Astrocyte (in vitro differentiated cells and primary cell): ENCODE data around the gene ATP13A4. TPM values are rescaled to one million over a fixed set of nuclear protein-coding genes. Genes with fewer than 3 reads are reported as not detected.

Source experiments
- DNase-seq: peaks from one replicate; pipeline ENCODE4 v3.0.0-alpha.2; 2010; ENCODE audit warnings: low read depth
- FAIRE-seq: peaks from 2 replicates; lab custom pipeline; 2011; peaks lifted over from hg19 to GRCh38; lab: Jason Lieb, UNC
- H2AFZ ChIP-seq: 2 replicates; pipeline ENCODE4 v1.6.0; 2012; ENCODE audit warnings: low read depth, low read length, inconsistent platforms
- H3K27ac ChIP-seq: 2 replicates; pipeline ENCODE4 v1.5.1; 2011; ENCODE audit warnings: low read depth, low read length, inconsistent platforms
- H3K27me3 ChIP-seq: 2 replicates; pipeline ENCODE4 v1.6.0; 2011; ENCODE audit warnings: low read length, inconsistent platforms; ENCODE audit not compliant: insufficient read depth
- H3K36me3 ChIP-seq: 2 replicates; pipeline ENCODE4 v1.5.1; 2011; ENCODE audit warnings: low read length, inconsistent platforms; ENCODE audit not compliant: insufficient read depth
- H3K4me1 ChIP-seq: 2 replicates; pipeline ENCODE4 v1.5.1; 2011; ENCODE audit warnings: low read length, inconsistent platforms; ENCODE audit not compliant: insufficient read depth
- H3K4me2 ChIP-seq: 2 replicates; pipeline ENCODE4 v1.6.0; 2012; ENCODE audit warnings: low read length, inconsistent platforms
- H3K4me3 ChIP-seq: 2 replicates; pipeline ENCODE4 v1.5.1; 2011; ENCODE audit warnings: low read depth, mild to moderate bottlenecking, low read length, inconsistent platforms; ENCODE audit not compliant: insufficient read depth
- H3K79me2 ChIP-seq: 2 replicates; pipeline ENCODE4 v1.6.0; 2012; ENCODE audit warnings: mild to moderate bottlenecking, low read length, inconsistent platforms; ENCODE audit not compliant: insufficient read depth
- H3K9ac ChIP-seq: 2 replicates; pipeline ENCODE4 v1.6.0; 2012; ENCODE audit warnings: mild to moderate bottlenecking, low read length, inconsistent platforms
- H3K9me3 ChIP-seq: 2 replicates; pipeline ENCODE4 v1.5.1; 2012; ENCODE audit warnings: low read depth, mild to moderate bottlenecking, low read length, inconsistent platforms; ENCODE audit not compliant: insufficient read depth
- H4K20me1 ChIP-seq: 2 replicates; pipeline ENCODE4 v1.6.0; 2012; ENCODE audit warnings: low read length, inconsistent platforms; ENCODE audit not compliant: insufficient read depth
- H3K27ac Mint-ChIP-seq: one replicate; pipeline ENCODE4 v1.8.0; 2021; ENCODE audit warnings: mild to moderate bottlenecking, mixed read lengths; ENCODE audit not compliant: unreplicated experiment
- H3K27me3 Mint-ChIP-seq: one replicate; pipeline ENCODE4 v1.8.0; 2021; ENCODE audit warnings: low read depth, mixed read lengths; ENCODE audit not compliant: unreplicated experiment
- H3K36me3 Mint-ChIP-seq: one replicate; pipeline ENCODE4 v1.8.0; 2021; ENCODE audit warnings: low read depth, mixed read lengths; ENCODE audit not compliant: unreplicated experiment
- H3K4me1 Mint-ChIP-seq: one replicate; pipeline ENCODE4 v1.8.0; 2021; ENCODE audit warnings: low read depth, mixed read lengths; ENCODE audit not compliant: unreplicated experiment
- H3K4me3 Mint-ChIP-seq: one replicate; pipeline ENCODE4 v1.8.0; 2021; ENCODE audit warnings: mild to moderate bottlenecking, moderate library complexity, mixed read lengths; ENCODE audit not compliant: unreplicated experiment
- H3K9me3 Mint-ChIP-seq: one replicate; pipeline ENCODE4 v1.8.0; 2021; ENCODE audit warnings: mild to moderate bottlenecking, mixed read lengths; ENCODE audit not compliant: unreplicated experiment
- EZH2 ChIP-seq: IDR thresholded peaks from 2 replicates; pipeline ENCODE4 v1.6.1; 2012; ENCODE audit warnings: mild to moderate bottlenecking, low read length, inconsistent platforms; ENCODE audit not compliant: insufficient read depth
- total RNA-seq: library from RNA; stranded (reverse); gene quantifications from 2 replicates; pipeline ENCODE4 v1.2.1, GENCODE V29; 2021
- TF ChIP-seq, protein P1 (sequence below): IDR thresholded peaks from 2 replicates; pipeline ENCODE4 v1.5.1; 2011; ENCODE audit warnings: low read depth, mild to moderate bottlenecking, inconsistent platforms, low read length, moderate library complexity; ENCODE audit not compliant: insufficient read depth

The ATP13A4 gene
- total RNA-seq, 1 donor from 2014 or later: 0.34 TPM

DNA sequence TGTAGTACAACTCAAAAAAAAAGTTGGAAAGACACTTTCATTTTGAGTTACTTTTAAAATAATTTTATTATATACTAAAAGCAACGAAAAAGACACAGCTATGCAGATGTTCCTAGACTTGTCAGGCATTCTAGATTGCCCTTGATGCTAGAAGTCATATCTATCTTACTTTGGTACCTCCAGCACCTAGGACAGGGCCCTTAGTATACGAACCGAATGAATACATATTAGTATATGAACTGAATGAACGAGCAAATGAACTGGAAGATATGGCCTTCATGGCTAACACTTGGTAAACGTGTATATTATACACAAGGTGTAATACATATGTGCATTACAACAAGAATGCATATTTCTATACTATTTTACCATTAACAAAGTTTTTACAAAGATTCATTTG lies 200.3 kb downstream of the ATP13A4 start:
- Histone ChIP-seq H3K9ac (no peak overlapping the region), H3K27ac (no peak overlapping the region), H3K9me3 (no peaks in the 10 kb centered on the region), H3K79me2 (no peaks in the 10 kb centered on the region), H2AFZ (no peak overlapping the region), H3K27me3 (no peaks in the 10 kb centered on the region), H3K4me1 (no peaks in the 10 kb centered on the region), H3K36me3 (no peaks in the 10 kb centered on the region), H3K4me3 (no peak overlapping the region), H3K4me2 (no peak overlapping the region), H4K20me1 (no peaks in the 10 kb centered on the region)
- TF ChIP-seq, protein P1, sequence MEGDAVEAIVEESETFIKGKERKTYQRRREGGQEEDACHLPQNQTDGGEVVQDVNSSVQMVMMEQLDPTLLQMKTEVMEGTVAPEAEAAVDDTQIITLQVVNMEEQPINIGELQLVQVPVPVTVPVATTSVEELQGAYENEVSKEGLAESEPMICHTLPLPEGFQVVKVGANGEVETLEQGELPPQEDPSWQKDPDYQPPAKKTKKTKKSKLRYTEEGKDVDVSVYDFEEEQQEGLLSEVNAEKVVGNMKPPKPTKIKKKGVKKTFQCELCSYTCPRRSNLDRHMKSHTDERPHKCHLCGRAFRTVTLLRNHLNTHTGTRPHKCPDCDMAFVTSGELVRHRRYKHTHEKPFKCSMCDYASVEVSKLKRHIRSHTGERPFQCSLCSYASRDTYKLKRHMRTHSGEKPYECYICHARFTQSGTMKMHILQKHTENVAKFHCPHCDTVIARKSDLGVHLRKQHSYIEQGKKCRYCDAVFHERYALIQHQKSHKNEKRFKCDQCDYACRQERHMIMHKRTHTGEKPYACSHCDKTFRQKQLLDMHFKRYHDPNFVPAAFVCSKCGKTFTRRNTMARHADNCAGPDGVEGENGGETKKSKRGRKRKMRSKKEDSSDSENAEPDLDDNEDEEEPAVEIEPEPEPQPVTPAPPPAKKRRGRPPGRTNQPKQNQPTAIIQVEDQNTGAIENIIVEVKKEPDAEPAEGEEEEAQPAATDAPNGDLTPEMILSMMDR: no peak
- TF ChIP-seq EZH2: no peak
- Mint-ChIP-seq H3K27me3 (no peaks in the 10 kb centered on the region), H3K9me3 (no peaks in the 10 kb centered on the region), H3K27ac (no peak overlapping the region), H3K36me3 (no peaks in the 10 kb centered on the region), H3K4me3 (no peak overlapping the region), H3K4me1 (no peaks in the 10 kb centered on the region)
- DNase-seq (no peak), FAIRE-seq (no peak)

Other genes with a start within 250 kb of the ATP13A4 start
- gene ATP13A5, start 176.1 kb downstream of the ATP13A4 start, total RNA-seq: not detected in 2 replicates
- 60.3 and 61.8 TPM in 2 replicates for gene OPA1, start 38.3 kb upstream of the ATP13A4 start, total RNA-seq